HTR-8/SVneo (cell line): ENCODE results near the gene BOK.

Experiments
- DNase-seq: peaks from one replicate; pipeline ENCODE4 v3.0.0; 2011; ENCODE audit warnings: low spot score, mixed read lengths; ENCODE audit not compliant: insufficient read length
- FAIRE-seq: peaks from 2 replicates; lab custom pipeline; 2011; peaks lifted over from hg19 to GRCh38; lab: Jason Lieb, UNC

Gene BOK

GRCh38 chr2:241595600-241596140, 37.1 kb downstream of the BOK start:
- DNase-seq (peak; percentile 31), FAIRE-seq (peak; percentile 26)

- no peak for FAIRE-seq
- no peak for DNase-seq
Observed at GRCh38 chr2:241597561-241597960, 39.0 kb downstream of the BOK start.

- no peak for FAIRE-seq
Observed at GRCh38 chr2:241598061-241598460, 39.5 kb downstream of the BOK start.

GRCh38 chr2:241598487-241598886, 39.9 kb downstream of the BOK start:
- FAIRE-seq (no peak), DNase-seq (no peak)

More at GRCh38 chr2:241598061-241598460, 39.5 kb downstream of the BOK start:
- DNase-seq = no peak

GRCh38 chr2:241599615-241600014, 41.1 kb downstream of the BOK start:
- DNase-seq = no peak
- FAIRE-seq = no peak

GRCh38 chr2:241601841-241602240, 43.3 kb downstream of the BOK start:
- no peak for FAIRE-seq

GRCh38 chr2:241602720-241603119, 44.2 kb downstream of the BOK start:
- DNase-seq = no peak
- no peak for FAIRE-seq

More at GRCh38 chr2:241601841-241602240, 43.3 kb downstream of the BOK start:
- DNase-seq = no peak

GRCh38 chr2:241603686-241604085, 45.1 kb downstream of the BOK start:
- FAIRE-seq = no peak
- DNase-seq = no peak

- FAIRE-seq (no peak), DNase-seq (no peak)
Observed at GRCh38 chr2:241606186-241606585, 47.6 kb downstream of the BOK start.

- FAIRE-seq (no peak), DNase-seq (no peak)
Observed at GRCh38 chr2:241607162-241607885, 48.8 kb downstream of the BOK start.

GRCh38 chr2:241608881-241609280, 50.3 kb downstream of the BOK start:
- DNase-seq = no peak
- no peak for FAIRE-seq

GRCh38 chr2:241609859-241610793, 51.6 kb downstream of the BOK start:
- no peak for FAIRE-seq
- DNase-seq = no peak

GRCh38 chr2:241611062-241611461, 52.5 kb downstream of the BOK start:
- FAIRE-seq (no peak), DNase-seq (no peak)

- FAIRE-seq (no peak), DNase-seq (no peak)
Observed at GRCh38 chr2:241612156-241613016, 53.8 kb downstream of the BOK start.

- FAIRE-seq = no peak
- no peak for DNase-seq
Observed at GRCh38 chr2:241613017-241613780, 54.7 kb downstream of the BOK start.

- no peak for DNase-seq
- FAIRE-seq = no peak
Observed at GRCh38 chr2:241615041-241615440, 56.5 kb downstream of the BOK start.

- FAIRE-seq (no peak), DNase-seq (no peak)
Observed at GRCh38 chr2:241615522-241616052, 57.0 kb downstream of the BOK start.

GRCh38 chr2:241616168-241617125, 57.9 kb downstream of the BOK start:
- no peak for FAIRE-seq

More at GRCh38 chr2:241616168-241617125, 57.9 kb downstream of the BOK start:
- no peak for DNase-seq
